GM23338 (cell line): ENCODE measurements around the gene AGAP1. TPM values are rescaled to one million over a fixed set of nuclear protein-coding genes. Genes with fewer than 3 reads are reported as not detected.

Source experiments
- ATAC-seq: fragments of 200-7000 bp; cut with Tn5 transposase; 3 replicates; pipeline ENCODE4 v1.9.1; 2020
- DNase-seq: peaks from one replicate; pipeline ENCODE4 v3.0.0-alpha.2; 2015; ENCODE audit warnings: low spot score
- H2AFZ ChIP-seq: fragments of 200-600 bp; sonication (generic); 2 replicates; pipeline ENCODE4 v1.8.0; 2016; ENCODE audit warnings: antibody characterized with exemption, mild to moderate bottlenecking, moderate library complexity
- H3F3A ChIP-seq: fragments of 200-600 bp; sonication (generic); replicated peaks from 2 replicates; pipeline ENCODE4 v1.8.0; 2017; ENCODE audit warnings: antibody characterized with exemption, mixed run types, low read depth
- H3K27ac ChIP-seq: fragments of 200-600 bp; sonication (generic); 2 replicates; pipeline ENCODE4 v1.6.1; 2016; ENCODE audit warnings: low read depth
- H3K27me3 ChIP-seq: fragments of 200-600 bp; sonication (generic); 2 replicates; pipeline ENCODE4 v1.8.0; 2016; ENCODE audit warnings: mild to moderate bottlenecking, mixed run types, moderate library complexity; ENCODE audit not compliant: insufficient read depth
- H3K36me3 ChIP-seq: fragments of 200-600 bp; sonication (generic); 2 replicates; pipeline ENCODE4 v1.8.0; 2016; ENCODE audit warnings: mild to moderate bottlenecking; ENCODE audit not compliant: insufficient read depth
- H3K4me1 ChIP-seq: fragments of 200-600 bp; sonication (generic); 2 replicates; pipeline ENCODE4 v1.8.0; 2016; ENCODE audit warnings: mild to moderate bottlenecking, moderate library complexity; ENCODE audit not compliant: insufficient read depth
- H3K4me2 ChIP-seq: fragments of 200-600 bp; sonication (generic); 2 replicates; pipeline ENCODE4 v1.7.1; 2017; ENCODE audit warnings: mixed run types
- H3K4me3 ChIP-seq: fragments of 200-600 bp; sonication (generic); 2 replicates; pipeline ENCODE4 v1.6.1; 2016; ENCODE audit warnings: mixed run types
- H3K79me2 ChIP-seq: fragments of 200-600 bp; sonication (generic); replicated peaks from 2 replicates; pipeline ENCODE4 v1.8.0; 2017; ENCODE audit warnings: mild to moderate bottlenecking; ENCODE audit not compliant: insufficient read depth
- H3K9me2 ChIP-seq: fragments of 200-600 bp; sonication (generic); 2 replicates; pipeline ENCODE4 v1.8.0; 2017; ENCODE audit not compliant: insufficient read depth
- H4K20me1 ChIP-seq: fragments of 200-600 bp; sonication (generic); replicated peaks from 2 replicates; pipeline ENCODE4 v1.8.0; 2017; ENCODE audit warnings: mild to moderate bottlenecking; ENCODE audit not compliant: insufficient read depth
- H3K27ac Mint-ChIP-seq: 2 replicates; pipeline ENCODE4 v1.8.0; 2020; ENCODE audit warnings: inconsistent platforms, mild to moderate bottlenecking, moderate library complexity, mixed read lengths
- H3K27me3 Mint-ChIP-seq: 3 replicates; pipeline ENCODE4 v1.8.0; 2022; ENCODE audit warnings: low read depth, mild to moderate bottlenecking, moderate library complexity, mixed read lengths, inconsistent platforms; ENCODE audit not compliant: insufficient read depth, poor library complexity
- H3K36me3 Mint-ChIP-seq: 3 replicates; pipeline ENCODE4 v1.8.0; 2021; ENCODE audit warnings: low read depth, mild to moderate bottlenecking, inconsistent platforms, moderate library complexity, mixed read lengths
- H3K4me1 Mint-ChIP-seq: 3 replicates; pipeline ENCODE4 v1.8.0; 2020; ENCODE audit warnings: mild to moderate bottlenecking, inconsistent platforms, mixed read lengths
- H3K4me3 Mint-ChIP-seq: 3 replicates; pipeline ENCODE4 v1.8.0; 2021; ENCODE audit warnings: moderate library complexity, mild to moderate bottlenecking, inconsistent platforms, mixed read lengths
- H3K9me3 Mint-ChIP-seq: 3 replicates; pipeline ENCODE4 v1.8.0; 2020; ENCODE audit warnings: moderate library complexity, mild to moderate bottlenecking, inconsistent platforms, mixed read lengths
- ZNF114 ChIP-seq: fragments of 250-450 bp; sonication (Bioruptor Pico); IDR thresholded peaks from 2 replicates; pipeline ENCODE4 v1.5.0; 2020; ENCODE audit warnings: mild to moderate bottlenecking, moderate library complexity
- ZNF331 ChIP-seq: fragments of 250-450 bp; sonication (Bioruptor Pico); IDR thresholded peaks from 2 replicates; pipeline ENCODE4 v1.5.0; 2020; ENCODE audit warnings: low read depth, mild to moderate bottlenecking, moderate library complexity
- polyA plus RNA-seq: library from polyadenylated mRNA; unstranded; fragments of >200 nt; fragmentation: Nextera tagmentation; extraction: Ambion mirVana; gene quantifications from 2 replicates; pipeline ENCODE4 v1.2.1, GENCODE V29; 2016
- total RNA-seq: library from RNA; depleted of rRNA; stranded (reverse); fragments of >200 nt; shearing (Covaris generic); gene quantifications from 2 replicates; pipeline ENCODE4 v1.2.3, GENCODE V29; 2014
- TF ChIP-seq, protein P1 (sequence below): IDR thresholded peaks from one replicate; pipeline ENCODE4 v1.6.1; 2018; ENCODE audit warnings: antibody characterized with exemption; ENCODE audit not compliant: unreplicated experiment
- TF ChIP-seq, protein P2 (sequence below): IDR thresholded peaks from 2 replicates; pipeline ENCODE4 v1.6.1; 2016; ENCODE audit warnings: antibody characterized with exemption

Gene AGAP1
- total and polyA plus RNA-seq, 2 experiments from 2014 or later = 13.3 to 27.9 TPM

DNA sequence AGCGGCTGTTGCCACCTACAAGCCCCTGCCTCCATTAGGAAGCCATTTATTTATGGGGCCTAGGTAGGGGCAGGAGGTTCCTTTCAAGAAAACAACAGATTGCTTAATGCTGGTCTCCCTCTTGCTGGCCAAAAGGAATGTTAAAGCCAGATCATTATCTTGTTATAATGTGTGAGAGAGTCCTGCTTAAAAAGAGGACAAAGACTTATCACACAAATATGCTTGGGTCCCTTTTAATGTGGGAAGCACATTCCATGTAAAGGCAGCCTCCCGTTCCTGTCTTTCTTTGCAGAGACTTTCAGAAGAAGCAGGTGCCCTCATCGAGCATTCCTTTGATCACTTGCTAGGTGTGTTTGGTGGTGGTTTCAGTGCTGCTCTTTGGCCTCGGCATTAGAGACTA lies 76.4 kb downstream of the AGAP1 start:
- TF ChIP-seq, protein P1, sequence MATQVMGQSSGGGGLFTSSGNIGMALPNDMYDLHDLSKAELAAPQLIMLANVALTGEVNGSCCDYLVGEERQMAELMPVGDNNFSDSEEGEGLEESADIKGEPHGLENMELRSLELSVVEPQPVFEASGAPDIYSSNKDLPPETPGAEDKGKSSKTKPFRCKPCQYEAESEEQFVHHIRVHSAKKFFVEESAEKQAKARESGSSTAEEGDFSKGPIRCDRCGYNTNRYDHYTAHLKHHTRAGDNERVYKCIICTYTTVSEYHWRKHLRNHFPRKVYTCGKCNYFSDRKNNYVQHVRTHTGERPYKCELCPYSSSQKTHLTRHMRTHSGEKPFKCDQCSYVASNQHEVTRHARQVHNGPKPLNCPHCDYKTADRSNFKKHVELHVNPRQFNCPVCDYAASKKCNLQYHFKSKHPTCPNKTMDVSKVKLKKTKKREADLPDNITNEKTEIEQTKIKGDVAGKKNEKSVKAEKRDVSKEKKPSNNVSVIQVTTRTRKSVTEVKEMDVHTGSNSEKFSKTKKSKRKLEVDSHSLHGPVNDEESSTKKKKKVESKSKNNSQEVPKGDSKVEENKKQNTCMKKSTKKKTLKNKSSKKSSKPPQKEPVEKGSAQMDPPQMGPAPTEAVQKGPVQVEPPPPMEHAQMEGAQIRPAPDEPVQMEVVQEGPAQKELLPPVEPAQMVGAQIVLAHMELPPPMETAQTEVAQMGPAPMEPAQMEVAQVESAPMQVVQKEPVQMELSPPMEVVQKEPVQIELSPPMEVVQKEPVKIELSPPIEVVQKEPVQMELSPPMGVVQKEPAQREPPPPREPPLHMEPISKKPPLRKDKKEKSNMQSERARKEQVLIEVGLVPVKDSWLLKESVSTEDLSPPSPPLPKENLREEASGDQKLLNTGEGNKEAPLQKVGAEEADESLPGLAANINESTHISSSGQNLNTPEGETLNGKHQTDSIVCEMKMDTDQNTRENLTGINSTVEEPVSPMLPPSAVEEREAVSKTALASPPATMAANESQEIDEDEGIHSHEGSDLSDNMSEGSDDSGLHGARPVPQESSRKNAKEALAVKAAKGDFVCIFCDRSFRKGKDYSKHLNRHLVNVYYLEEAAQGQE = no peak
- TF ChIP-seq ZNF114 (CRISPR knock-in tag) (no peak), ZNF331 (CRISPR knock-in tag) (no peak)
- TF ChIP-seq, protein P2, sequence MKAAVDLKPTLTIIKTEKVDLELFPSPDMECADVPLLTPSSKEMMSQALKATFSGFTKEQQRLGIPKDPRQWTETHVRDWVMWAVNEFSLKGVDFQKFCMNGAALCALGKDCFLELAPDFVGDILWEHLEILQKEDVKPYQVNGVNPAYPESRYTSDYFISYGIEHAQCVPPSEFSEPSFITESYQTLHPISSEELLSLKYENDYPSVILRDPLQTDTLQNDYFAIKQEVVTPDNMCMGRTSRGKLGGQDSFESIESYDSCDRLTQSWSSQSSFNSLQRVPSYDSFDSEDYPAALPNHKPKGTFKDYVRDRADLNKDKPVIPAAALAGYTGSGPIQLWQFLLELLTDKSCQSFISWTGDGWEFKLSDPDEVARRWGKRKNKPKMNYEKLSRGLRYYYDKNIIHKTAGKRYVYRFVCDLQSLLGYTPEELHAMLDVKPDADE = no peak
- Histone ChIP-seq H3K36me3 (no peaks in the 10 kb centered on the region), H3K79me2 (peaks cover 95% of the 10 kb centered on the region), H3K4me2 (no peak overlapping the region), H3K4me1 (peaks cover 21% of the 10 kb centered on the region), H3K27ac (0 out of 2 replicates have a peak overlapping the region, but pooled peaks have one; percentile 36), H3K4me3 (no peak overlapping the region), H2AFZ (no peak overlapping the region), H3F3A (no peaks in the 10 kb centered on the region), H3K9me2 (0 out of 2 replicates have a peak, but pooled peaks cover 4% of the 10 kb centered on the region), H3K27me3 (no peaks in the 10 kb centered on the region), H4K20me1 (0 out of 2 replicates have a peak, but pooled peaks cover 3% of the 10 kb centered on the region)
- ATAC-seq = no peak; the same call in 2 of the 3 replicates
- DNase-seq = no peak
- Mint-ChIP-seq H3K4me3 (no peak overlapping the region), H3K4me1 (peaks cover 47% of the 10 kb centered on the region), H3K27ac (peak overlapping the region; percentile 19; the same call in 1 of the 2 replicates), H3K9me3 (peaks cover 8% of the 10 kb centered on the region), H3K27me3 (peaks cover 5% of the 10 kb centered on the region), H3K36me3 (peaks cover 12% of the 10 kb centered on the region)

DNA sequence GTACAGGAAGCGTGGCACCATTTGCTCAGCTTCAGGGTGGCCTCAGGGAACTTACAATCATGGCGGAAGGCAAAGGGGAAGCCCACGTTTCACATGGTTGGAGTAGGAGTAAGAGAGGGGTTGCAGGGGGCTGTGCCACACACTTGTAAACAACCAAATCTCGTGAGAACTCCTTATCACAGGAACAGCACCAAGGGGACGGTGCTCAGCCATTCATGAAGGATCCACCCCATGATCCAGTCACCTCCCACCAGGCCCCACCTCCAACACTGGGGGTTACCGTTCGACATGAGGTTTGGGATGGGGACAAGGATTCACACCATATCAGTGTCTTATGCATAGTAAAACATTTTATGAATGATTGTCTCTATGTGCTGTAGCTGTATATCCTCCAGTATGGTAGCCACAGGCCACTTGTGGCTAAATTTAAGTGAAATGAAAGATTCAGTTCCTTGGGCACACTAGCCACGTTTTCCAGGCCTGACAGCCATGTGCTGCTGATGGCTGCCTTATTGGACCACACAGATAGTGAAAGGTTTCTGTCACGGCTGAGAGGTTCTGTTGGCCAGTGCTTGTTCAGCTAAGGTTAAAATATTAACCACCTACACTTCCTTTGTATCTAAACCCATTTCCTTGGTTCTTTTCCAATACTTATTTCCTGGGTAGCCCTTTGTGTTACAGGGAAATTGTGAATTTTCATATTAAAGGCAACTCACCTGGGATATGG lies 77.3 kb downstream of the AGAP1 start:
- Histone ChIP-seq H3K27me3 (no peaks in the 10 kb centered on the region), H3K36me3 (no peaks in the 10 kb centered on the region), H3K4me2 (no peak overlapping the region), H3K4me3 (no peak overlapping the region), H2AFZ (no peak overlapping the region), H3K27ac (no peak overlapping the region; the same call in 1 of the 2 replicates), H3K9me2 (0 out of 2 replicates have a peak, but pooled peaks cover 4% of the 10 kb centered on the region), H3K4me1 (peaks cover 21% of the 10 kb centered on the region), H3K79me2 (peaks cover 95% of the 10 kb centered on the region), H4K20me1 (0 out of 2 replicates have a peak, but pooled peaks cover 3% of the 10 kb centered on the region), H3F3A (no peaks in the 10 kb centered on the region)
- DNase-seq (no peak), ATAC-seq (no peak)
- Mint-ChIP-seq H3K27ac (no peak overlapping the region; the same call in 1 of the 2 replicates), H3K27me3 (peaks cover 5% of the 10 kb centered on the region), H3K9me3 (peaks cover 8% of the 10 kb centered on the region), H3K36me3 (peaks cover 12% of the 10 kb centered on the region), H3K4me3 (no peak overlapping the region), H3K4me1 (peaks cover 55% of the 10 kb centered on the region)
- TF ChIP-seq, protein P1 = no peak
